Transverse colon (tissue), 3 donors: ENCODE results near the gene ACAP1.

Experiments used
- CTCF ChIP-seq, 5 experiments: fragments of 200-600 bp in 3 of 5; fragments of 450-650 bp in 2 of 5; sonication (generic) in 3 of 5; IDR thresholded peaks; 1 replicate in 2 of 5; 2 replicates in 3 of 5; pipeline ENCODE4 v1.5.1; 2016 to 2017; ENCODE audit warnings: antibody characterized with exemption in 5 of 5, inconsistent platforms in 3 of 5, mild to moderate bottlenecking in 2 of 5, moderate library complexity in 1 of 5
- EP300 ChIP-seq: sonication (generic); formaldehyde crosslinking; IDR thresholded peaks from one replicate; pipeline ENCODE4 v1.6.1; 2017; ENCODE audit warnings: antibody characterized with exemption, low read depth
- POLR2A ChIP-seq: fragments of 450-650 bp; IDR thresholded peaks from one replicate; pipeline ENCODE4 v1.6.1; 2016; ENCODE audit warnings: antibody characterized with exemption, mild to moderate bottlenecking, moderate library complexity

- TF ChIP-seq CTCF (IDR thresholded peaks at IDR 0.05), result no peak
- no peak for TF ChIP-seq POLR2A
- TF ChIP-seq EP300, result no peak
These were observed 5.5 kb downstream of the ACAP1 start for GRCh38 chr17:7341842-7342241.
